Activated naive CD4-positive, alpha-beta T cell treated with anti-CD3 and anti-CD28 coated beads for 36 hours (primary cell): ENCODE results near the gene WDFY3. TPM values are rescaled to one million over a fixed set of nuclear protein-coding genes. Genes with fewer than 3 reads are reported as not detected.
"Not testable (repeated sequence)": the region's sequence is repeated elsewhere in the genome, so short reads cannot be mapped to it uniquely, and the experiment has no call there.

ENCODE experiments used
- CTCF ChIA-PET: fragments of 350-600 bp; sonication (Branson Sonifier 250); formaldehyde crosslinking; loops from one replicate; lab custom pipeline; 2021; ENCODE audit warnings: antibody characterized with exemption; lab: Charles Lee
- DNase-seq: peaks from one replicate; pipeline ENCODE4 v3.0.0-alpha.2; 2020
- H3K27ac Mint-ChIP-seq: one replicate; pipeline ENCODE4 v1.8.0; 2021; ENCODE audit warnings: mild to moderate bottlenecking, mixed read lengths
- H3K27me3 Mint-ChIP-seq: one replicate; pipeline ENCODE4 v1.8.0; 2021; ENCODE audit warnings: low read depth, mixed read lengths
- H3K36me3 Mint-ChIP-seq: one replicate; pipeline ENCODE4 v1.8.0; 2021; ENCODE audit warnings: low read depth, mixed read lengths
- H3K4me1 Mint-ChIP-seq: one replicate; pipeline ENCODE4 v1.8.0; 2021; ENCODE audit warnings: low read depth, mixed read lengths
- H3K4me3 Mint-ChIP-seq: one replicate; pipeline ENCODE4 v1.8.0; 2021; ENCODE audit warnings: mild to moderate bottlenecking, moderate library complexity, mixed read lengths
- H3K9me3 Mint-ChIP-seq: one replicate; pipeline ENCODE4 v1.8.0; 2021; ENCODE audit warnings: mixed read lengths
- intact Hi-C: fragments of 100-400 bp; cut with micrococcal nuclease; formaldehyde crosslinking; loops from one replicate; pipeline ENCODE4 v1.15.1; 2023
- total RNA-seq, 2 experiments: library from RNA; stranded (reverse); gene quantifications; one replicate each; pipeline ENCODE4 v1.2.3, GENCODE V29; 2021

The WDFY3 gene
- total RNA-seq, 2 experiments from 2014 or later: 1.0 to 1.2 TPM

DNA sequence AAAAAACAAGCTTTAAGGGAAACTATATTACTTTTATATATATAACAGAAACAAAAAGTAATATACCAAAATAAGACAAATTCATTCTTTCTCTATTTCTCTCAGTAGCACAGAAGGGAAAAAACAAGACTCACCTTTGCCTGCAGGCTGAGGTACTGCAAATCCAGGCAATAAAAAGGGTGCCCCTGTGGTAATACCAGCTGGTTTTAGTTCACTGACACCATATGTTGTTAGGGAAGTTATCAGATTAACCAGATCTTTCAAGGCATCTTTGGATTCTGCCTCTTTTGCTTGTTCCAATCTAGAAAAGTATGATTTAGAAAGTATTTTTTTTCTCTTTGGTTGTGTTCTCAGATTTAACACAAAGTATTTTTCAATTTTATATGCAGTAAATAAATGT lies 139.8 kb downstream of the WDFY3 start:
- Mint-ChIP-seq H3K9me3 (no peaks in the 10 kb centered on the region), H3K27me3 (peaks cover 6% of the 10 kb centered on the region), H3K4me1 (no peaks in the 10 kb centered on the region), H3K36me3 (no peaks in the 10 kb centered on the region), H3K4me3 (no peak overlapping the region), H3K27ac (no peak overlapping the region)
- CTCF ChIA-PET: no interaction called here
- intact Hi-C loops: no loop called here
- no peak for DNase-seq

DNA sequence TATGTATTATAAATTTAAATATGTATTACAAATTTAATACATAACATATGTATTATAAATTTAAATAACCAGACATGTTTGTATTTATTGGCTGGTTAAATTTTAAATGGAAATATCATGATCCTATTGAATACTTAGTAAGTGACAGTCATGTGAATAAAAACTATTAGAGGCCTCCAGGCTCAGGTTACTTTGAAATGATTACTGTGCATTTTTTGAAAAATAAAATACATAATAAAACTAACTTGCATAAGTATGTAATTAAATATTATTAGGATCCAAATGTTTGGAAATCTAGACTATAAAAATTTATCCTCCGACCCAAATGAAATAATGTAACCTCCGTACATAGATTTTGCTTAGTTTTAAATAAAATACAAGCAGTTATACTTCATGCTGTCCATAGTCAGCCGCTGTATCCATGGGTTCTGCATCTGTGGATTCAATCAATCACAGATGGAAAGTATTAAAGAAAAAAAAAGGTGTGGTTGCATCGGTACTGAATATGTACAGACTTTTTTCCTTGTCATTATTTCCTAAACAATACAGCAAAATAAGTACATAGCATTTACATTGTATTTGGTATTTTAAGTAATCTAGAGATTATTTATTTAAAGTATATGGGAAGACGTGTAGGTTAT lies 140.7 kb downstream of the WDFY3 start:
- Mint-ChIP-seq H3K27ac (no peak overlapping the region), H3K36me3 (no peaks in the 10 kb centered on the region), H3K27me3 (peaks cover 2% of the 10 kb centered on the region), H3K9me3 (no peaks in the 10 kb centered on the region), H3K4me1 (no peaks in the 10 kb centered on the region), H3K4me3 (no peak overlapping the region)
- intact Hi-C loops: no loop called here
- DNase-seq: no peak
- CTCF ChIA-PET: no interaction called here

DNA sequence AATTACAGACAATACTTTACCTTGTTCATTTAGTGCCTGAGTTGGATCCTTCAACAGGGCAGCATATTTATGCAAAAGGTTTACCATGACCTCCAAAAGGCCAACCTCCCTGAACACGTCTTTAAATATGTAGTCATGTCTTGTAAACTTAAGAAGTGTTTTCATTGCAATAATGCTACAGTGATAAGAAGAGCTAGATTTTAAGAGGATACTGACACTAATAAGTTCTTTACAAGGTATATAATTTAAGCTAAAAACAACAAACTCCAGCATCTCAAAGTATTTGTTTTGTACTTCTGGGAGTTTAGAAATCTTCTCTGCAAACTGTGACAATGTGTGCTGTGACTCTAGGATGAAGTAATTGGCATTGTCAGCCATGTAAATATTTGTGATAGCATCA lies 145.4 kb downstream of the WDFY3 start:
- H3K4me3 Mint-ChIP-seq: no peak overlapping the region
- no peak for DNase-seq
- H3K27me3 Mint-ChIP-seq: no peaks in the 10 kb centered on the region
- H3K4me1 Mint-ChIP-seq: no peaks in the 10 kb centered on the region
- CTCF ChIA-PET: no interaction called here
- no peak overlapping the region for H3K27ac Mint-ChIP-seq
- no peaks in the 10 kb centered on the region for H3K9me3 Mint-ChIP-seq
- intact Hi-C loops: no loop called here
- no peaks in the 10 kb centered on the region for H3K36me3 Mint-ChIP-seq

DNA sequence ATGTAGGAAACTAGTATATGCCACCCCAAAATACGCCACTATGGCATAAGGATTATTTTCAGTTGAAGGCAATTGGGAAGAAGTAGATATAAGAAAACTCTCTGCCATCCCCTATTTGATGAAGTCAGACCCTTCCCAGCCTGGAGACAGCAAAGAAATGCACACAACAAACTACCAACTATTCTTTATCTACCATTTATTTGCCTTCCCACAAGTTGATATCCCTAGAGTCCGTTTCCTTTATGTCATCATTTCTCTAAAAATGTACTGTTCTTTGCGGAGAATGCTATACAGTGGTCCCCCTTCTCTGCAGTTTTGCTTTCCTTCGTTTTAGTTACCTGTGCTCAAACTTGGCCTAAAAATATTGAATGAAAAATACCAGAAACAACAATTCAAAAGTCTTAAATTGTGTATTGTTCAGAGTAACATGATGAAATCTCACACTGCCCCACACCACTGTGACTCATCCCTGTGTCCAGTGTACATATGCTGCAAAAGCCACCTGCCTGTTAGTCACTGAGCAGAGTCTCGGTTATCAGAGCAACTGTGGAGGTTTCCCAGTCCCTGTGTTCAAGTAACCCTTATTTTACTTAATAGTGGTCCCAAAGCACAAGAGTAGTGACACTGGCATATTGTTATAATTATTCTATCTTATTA lies 152.3 kb downstream of the WDFY3 start:
- CTCF ChIA-PET: no interaction called here
- DNase-seq: no peak
- Mint-ChIP-seq H3K36me3 (no peaks in the 10 kb centered on the region), H3K4me3 (no peak overlapping the region), H3K9me3 (no peaks in the 10 kb centered on the region), H3K4me1 (no peaks in the 10 kb centered on the region), H3K27me3 (no peaks in the 10 kb centered on the region), H3K27ac (no peak overlapping the region)
- intact Hi-C loops: no loop called here

DNA sequence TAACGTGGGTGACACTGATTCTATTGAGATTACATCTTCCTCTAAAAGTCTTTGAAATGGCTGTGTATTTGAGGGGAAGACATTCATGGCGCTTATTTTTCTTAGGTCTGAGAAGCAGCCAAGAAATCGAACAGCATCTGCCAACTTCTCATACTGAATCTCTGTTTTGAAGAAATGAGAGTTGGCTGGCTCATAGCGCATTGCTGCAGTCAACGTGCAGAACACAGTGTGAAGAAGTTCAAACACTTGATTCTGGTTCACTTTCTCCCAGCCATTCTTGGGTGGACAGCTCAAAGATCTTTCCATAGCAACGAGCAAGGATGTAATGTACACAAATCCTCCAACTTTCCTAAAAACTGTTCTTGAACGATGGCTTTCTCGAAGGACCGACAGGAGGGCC lies 156.5 kb downstream of the WDFY3 start:
- no peak overlapping the region for H3K4me3 Mint-ChIP-seq
- no peak for DNase-seq
- no peaks in the 10 kb centered on the region for H3K9me3 Mint-ChIP-seq
- intact Hi-C loops: no loop called here
- CTCF ChIA-PET: no interaction called here
- no peak overlapping the region for H3K27ac Mint-ChIP-seq
- no peaks in the 10 kb centered on the region for H3K4me1 Mint-ChIP-seq
- H3K27me3 Mint-ChIP-seq: peaks cover 4% of the 10 kb centered on the region
- H3K36me3 Mint-ChIP-seq: no peaks in the 10 kb centered on the region

DNA sequence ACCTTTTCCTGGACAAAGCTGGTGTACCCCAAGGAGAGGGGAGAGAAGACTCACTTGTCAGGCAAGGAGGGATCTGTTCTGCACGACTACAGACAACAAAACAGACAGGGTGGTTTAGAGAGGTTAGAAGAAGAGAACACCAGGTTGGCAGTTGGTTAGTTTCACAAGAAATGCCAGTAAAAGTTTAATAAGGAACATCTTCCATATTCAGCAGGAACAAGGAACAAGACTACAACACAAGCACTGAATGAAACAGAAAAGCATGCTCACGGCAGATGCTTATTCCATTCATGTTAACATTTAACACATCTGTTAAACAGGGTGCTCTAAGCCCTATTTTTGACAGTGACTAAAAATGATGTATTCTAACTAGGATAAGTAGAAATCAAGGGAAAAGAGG lies 158.2 kb downstream of the WDFY3 start:
- Mint-ChIP-seq H3K9me3 (no peaks in the 10 kb centered on the region), H3K27me3 (peaks cover 4% of the 10 kb centered on the region)
- CTCF ChIA-PET: no interaction called here

DNA sequence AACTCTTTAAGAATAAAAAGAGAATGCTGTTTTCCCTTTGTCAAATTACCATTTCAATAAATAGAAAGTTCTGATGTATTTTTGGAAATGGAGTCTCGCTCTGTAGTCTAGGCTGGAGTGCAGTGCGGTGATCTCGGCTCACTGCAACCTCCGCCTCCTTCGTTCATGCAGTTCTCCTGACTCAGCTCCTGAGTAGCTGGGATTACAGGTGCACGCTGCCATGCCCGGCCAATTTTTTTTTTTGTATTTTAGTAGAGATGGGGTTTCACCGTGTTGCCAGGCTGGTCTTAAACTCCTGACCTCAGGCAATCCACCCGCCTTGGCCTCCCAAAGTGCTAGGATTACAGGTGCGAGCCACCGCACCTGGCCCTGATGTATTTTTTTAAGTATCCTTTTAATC lies 159.9 kb downstream of the WDFY3 start:
- H3K4me3 Mint-ChIP-seq, H3K4me1 Mint-ChIP-seq, H3K27ac Mint-ChIP-seq, H3K27me3 Mint-ChIP-seq, H3K9me3 Mint-ChIP-seq, intact Hi-C loops, CTCF ChIA-PET, DNase-seq, H3K36me3 Mint-ChIP-seq: not testable (repeated sequence)

More for the DNA sequence above, 158.2 kb downstream of the WDFY3 start:
- Mint-ChIP-seq H3K36me3 (no peaks in the 10 kb centered on the region), H3K4me1 (no peaks in the 10 kb centered on the region), H3K4me3 (no peak overlapping the region), H3K27ac (no peak overlapping the region)
- intact Hi-C loops: no loop called here
- no peak for DNase-seq

DNA sequence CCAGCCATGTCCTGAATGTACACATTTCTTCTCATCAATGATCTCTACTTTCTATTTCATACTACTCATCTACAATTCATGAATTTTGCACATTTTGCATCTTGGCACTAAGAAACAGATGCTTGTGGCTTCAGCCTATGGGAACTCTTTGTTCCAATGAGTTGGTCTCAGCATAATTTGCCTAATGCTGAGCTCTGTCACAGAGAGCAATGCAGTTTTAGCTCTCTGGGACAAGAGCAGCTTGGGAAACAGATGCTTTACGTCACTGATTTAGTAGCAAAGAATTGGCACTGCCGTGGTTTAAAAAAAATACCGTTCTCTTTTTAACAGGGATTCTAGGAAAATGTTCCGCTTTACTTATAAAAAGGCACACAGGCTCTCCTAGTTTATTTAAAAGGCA lies 162.4 kb downstream of the WDFY3 start:
- H3K27me3 Mint-ChIP-seq: peaks cover 4% of the 10 kb centered on the region
- no peaks in the 10 kb centered on the region for H3K9me3 Mint-ChIP-seq
- no peaks in the 10 kb centered on the region for H3K4me1 Mint-ChIP-seq
- no peak overlapping the region for H3K27ac Mint-ChIP-seq
- no peaks in the 10 kb centered on the region for H3K36me3 Mint-ChIP-seq
- CTCF ChIA-PET: no interaction called here
- intact Hi-C loops: no loop called here
- H3K4me3 Mint-ChIP-seq: no peak overlapping the region
- no peak for DNase-seq

DNA sequence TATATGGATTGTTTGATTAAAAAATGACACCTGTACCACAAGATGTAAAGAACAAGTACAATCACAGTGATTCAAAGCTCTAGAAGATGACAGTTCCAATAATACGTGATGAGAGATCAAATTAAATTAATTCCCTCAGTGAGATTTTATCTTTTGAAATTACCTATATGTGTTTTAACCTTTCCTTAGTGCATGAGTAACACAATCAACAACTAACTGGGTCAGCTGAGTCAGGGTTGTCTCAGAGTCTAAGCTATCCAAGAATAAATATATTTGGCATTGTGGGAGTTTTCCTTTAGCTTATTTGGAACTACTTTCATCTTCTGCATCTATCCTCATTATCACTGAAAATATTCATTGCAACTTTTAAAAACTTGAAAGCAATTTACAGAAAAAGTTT lies 162.8 kb downstream of the WDFY3 start:
- H3K4me1 Mint-ChIP-seq: no peaks in the 10 kb centered on the region
- DNase-seq: no peak
- peaks cover 4% of the 10 kb centered on the region for H3K27me3 Mint-ChIP-seq
- CTCF ChIA-PET: no interaction called here
- H3K36me3 Mint-ChIP-seq: no peaks in the 10 kb centered on the region
- no peak overlapping the region for H3K27ac Mint-ChIP-seq
- H3K9me3 Mint-ChIP-seq: no peaks in the 10 kb centered on the region
- H3K4me3 Mint-ChIP-seq: no peak overlapping the region
- intact Hi-C loops: no loop called here

DNA sequence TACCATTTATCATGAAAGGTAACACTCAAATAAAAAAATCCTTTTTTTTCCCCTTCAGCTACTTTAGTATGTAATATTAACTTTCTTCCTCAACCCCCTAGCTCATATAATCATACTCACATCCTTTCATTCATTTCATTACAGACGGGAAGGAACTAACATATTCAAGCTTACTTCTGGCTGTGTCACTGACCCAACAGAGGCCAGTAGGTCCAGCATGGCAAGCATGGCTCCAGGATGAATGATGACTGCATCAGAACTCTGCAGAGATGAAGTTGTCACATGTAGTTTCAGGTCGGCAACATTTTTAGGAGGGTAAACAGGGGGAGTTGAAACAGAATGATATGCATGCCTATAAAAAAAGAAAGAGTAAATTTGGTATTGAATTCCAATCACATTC lies 163.4 kb downstream of the WDFY3 start:
- CTCF ChIA-PET: no interaction called here
- no peaks in the 10 kb centered on the region for H3K9me3 Mint-ChIP-seq
- no peak overlapping the region for H3K27ac Mint-ChIP-seq
- peaks cover 1% of the 10 kb centered on the region for H3K27me3 Mint-ChIP-seq
- intact Hi-C loops: no loop called here
- H3K36me3 Mint-ChIP-seq: no peaks in the 10 kb centered on the region
- H3K4me1 Mint-ChIP-seq: no peaks in the 10 kb centered on the region
- DNase-seq: no peak
- H3K4me3 Mint-ChIP-seq: no peak overlapping the region

DNA sequence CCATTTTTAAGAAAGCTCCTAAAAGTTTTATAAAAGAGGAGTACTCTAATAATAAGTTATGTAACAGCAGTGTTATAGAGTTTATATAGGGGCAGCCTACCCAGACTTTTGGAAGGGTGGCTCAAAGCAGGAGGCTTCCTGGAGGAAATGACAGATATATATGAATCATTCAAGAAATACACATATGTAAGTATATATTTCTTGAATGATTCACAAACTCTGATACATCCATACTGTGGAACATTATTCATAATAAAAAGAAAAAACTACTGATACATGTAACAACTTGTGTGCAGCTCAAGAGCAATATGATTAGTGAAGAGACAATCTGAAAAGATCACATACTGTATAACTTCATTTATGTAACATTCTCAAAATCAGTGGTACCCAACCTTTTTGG lies 166.2 kb downstream of the WDFY3 start:
- Mint-ChIP-seq H3K9me3 (no peaks in the 10 kb centered on the region), H3K27me3 (no peaks in the 10 kb centered on the region), H3K4me1 (no peaks in the 10 kb centered on the region), H3K27ac (no peak overlapping the region), H3K4me3 (no peak overlapping the region), H3K36me3 (no peaks in the 10 kb centered on the region)
- DNase-seq: no peak
- CTCF ChIA-PET: no interaction called here
- intact Hi-C loops: no loop called here

DNA sequence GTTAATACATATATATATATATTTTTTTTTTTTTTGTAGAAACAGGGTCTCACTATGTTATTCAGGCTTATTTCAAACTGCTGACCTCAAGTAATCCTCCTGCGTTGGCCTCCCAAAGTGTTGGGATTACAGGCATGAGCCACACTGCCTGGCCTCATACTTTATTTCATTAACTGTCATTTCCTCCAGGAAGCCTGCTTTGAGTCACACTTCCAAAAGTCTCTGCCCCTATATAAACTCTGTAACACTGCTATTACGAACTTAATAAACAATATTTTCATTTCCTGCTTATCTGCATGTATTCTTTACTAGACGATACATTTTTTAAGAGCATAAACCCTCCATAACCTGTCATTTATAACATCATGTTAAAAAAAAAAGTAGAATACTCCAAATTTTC lies 167.2 kb downstream of the WDFY3 start:
- H3K36me3 Mint-ChIP-seq: no peaks in the 10 kb centered on the region
- intact Hi-C loops: no loop called here
- H3K27ac Mint-ChIP-seq: no peak overlapping the region
- no peaks in the 10 kb centered on the region for H3K27me3 Mint-ChIP-seq
- no peak overlapping the region for H3K4me3 Mint-ChIP-seq
- CTCF ChIA-PET: no interaction called here
- H3K4me1 Mint-ChIP-seq: no peaks in the 10 kb centered on the region
- DNase-seq: no peak
- no peaks in the 10 kb centered on the region for H3K9me3 Mint-ChIP-seq

DNA sequence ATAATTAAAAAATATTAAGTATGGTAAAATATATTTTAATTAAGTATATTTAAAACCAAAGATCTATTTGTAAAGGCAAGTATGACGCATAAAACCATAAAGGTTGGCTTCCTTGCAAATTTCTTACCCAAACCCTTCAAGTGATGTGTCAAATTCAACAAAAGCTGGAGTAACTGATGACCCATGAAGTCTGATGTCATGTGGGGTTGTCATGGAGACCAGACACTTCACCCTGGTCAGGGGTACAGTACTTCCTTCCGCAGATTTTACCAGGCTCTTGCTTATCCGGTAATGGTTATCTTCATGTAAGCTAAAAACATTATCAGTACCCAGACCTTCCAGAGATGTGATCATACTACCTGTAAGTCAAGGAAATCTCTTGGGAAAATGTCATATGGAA lies 170.1 kb downstream of the WDFY3 start:
- intact Hi-C loops: no loop called here
- no peaks in the 10 kb centered on the region for H3K9me3 Mint-ChIP-seq
- H3K4me1 Mint-ChIP-seq: no peaks in the 10 kb centered on the region
- no peak overlapping the region for H3K27ac Mint-ChIP-seq
- CTCF ChIA-PET: no interaction called here
- H3K27me3 Mint-ChIP-seq: no peaks in the 10 kb centered on the region
- H3K4me3 Mint-ChIP-seq: no peak overlapping the region
- no peak for DNase-seq
- no peaks in the 10 kb centered on the region for H3K36me3 Mint-ChIP-seq
